Calu3 (cell line): ENCODE data around the gene CILP2. TPM values are rescaled to one million over a fixed set of nuclear protein-coding genes. Genes with fewer than 3 reads are reported as not detected.

Experiments used
- BruUV-seq: library from RNA; stranded (reverse); fragments of 400-500 nt; replicated peaks from 2 replicates; lab custom pipeline; 2021; lab: Mats Ljungman, UMichigan
- CTCF ChIA-PET: fragments of 300-600 bp; sonication (Branson Sonifier 250); formaldehyde crosslinking; loops from one replicate; lab custom pipeline; 2022; ENCODE audit warnings: antibody characterized with exemption; lab: Charles Lee
- DNase-seq: peaks from one replicate; pipeline ENCODE4 v3.0.0; 2022
- H3K27ac Mint-ChIP-seq: one replicate; pipeline ENCODE4 v1.8.0; 2022; ENCODE audit warnings: mixed read lengths; ENCODE audit not compliant: unreplicated experiment
- H3K27me3 Mint-ChIP-seq: one replicate; pipeline ENCODE4 v1.8.0; 2022; ENCODE audit warnings: mixed read lengths; ENCODE audit not compliant: unreplicated experiment
- H3K36me3 Mint-ChIP-seq: one replicate; pipeline ENCODE4 v1.8.0; 2022; ENCODE audit warnings: mild to moderate bottlenecking, moderate library complexity, mixed read lengths; ENCODE audit not compliant: insufficient read depth, unreplicated experiment
- H3K4me1 Mint-ChIP-seq: one replicate; pipeline ENCODE4 v1.8.0; 2022; ENCODE audit warnings: mild to moderate bottlenecking, low read depth, mixed read lengths; ENCODE audit not compliant: unreplicated experiment
- H3K4me3 Mint-ChIP-seq: one replicate; pipeline ENCODE4 v1.8.0; 2022; ENCODE audit warnings: mild to moderate bottlenecking, low read depth, moderate library complexity, mixed read lengths; ENCODE audit not compliant: unreplicated experiment
- H3K9me3 Mint-ChIP-seq: one replicate; pipeline ENCODE4 v1.8.0; 2022; ENCODE audit warnings: low read depth, mixed read lengths; ENCODE audit not compliant: unreplicated experiment
- intact Hi-C: fragments of 100-400 bp; cut with micrococcal nuclease; formaldehyde crosslinking; loops from one replicate; pipeline ENCODE4 v1.10.0; 2022; ENCODE audit not compliant: unreplicated experiment
- total RNA-seq: library from RNA; stranded (reverse); gene quantifications from 2 replicates; pipeline ENCODE4 v1.2.3, GENCODE V29; 2022
- TF ChIP-seq, protein P1 (sequence below): fragments of 200-600 bp; IDR thresholded peaks from one replicate; pipeline ENCODE4 v1.8.0; 2022; ENCODE audit warnings: antibody characterized with exemption; ENCODE audit not compliant: unreplicated experiment

CILP2 gene
- total RNA-seq, 1 experiment from 2014 or later: 1.3 TPM

- H3K4me1 Mint-ChIP-seq: peaks cover 11% of the 10 kb centered on the region
- BruUV-seq: no TSS peak
- intact Hi-C loops: no loop called here
- no peak overlapping the region for H3K4me3 Mint-ChIP-seq
- H3K27ac Mint-ChIP-seq: no peak overlapping the region
- TF ChIP-seq, protein P1, sequence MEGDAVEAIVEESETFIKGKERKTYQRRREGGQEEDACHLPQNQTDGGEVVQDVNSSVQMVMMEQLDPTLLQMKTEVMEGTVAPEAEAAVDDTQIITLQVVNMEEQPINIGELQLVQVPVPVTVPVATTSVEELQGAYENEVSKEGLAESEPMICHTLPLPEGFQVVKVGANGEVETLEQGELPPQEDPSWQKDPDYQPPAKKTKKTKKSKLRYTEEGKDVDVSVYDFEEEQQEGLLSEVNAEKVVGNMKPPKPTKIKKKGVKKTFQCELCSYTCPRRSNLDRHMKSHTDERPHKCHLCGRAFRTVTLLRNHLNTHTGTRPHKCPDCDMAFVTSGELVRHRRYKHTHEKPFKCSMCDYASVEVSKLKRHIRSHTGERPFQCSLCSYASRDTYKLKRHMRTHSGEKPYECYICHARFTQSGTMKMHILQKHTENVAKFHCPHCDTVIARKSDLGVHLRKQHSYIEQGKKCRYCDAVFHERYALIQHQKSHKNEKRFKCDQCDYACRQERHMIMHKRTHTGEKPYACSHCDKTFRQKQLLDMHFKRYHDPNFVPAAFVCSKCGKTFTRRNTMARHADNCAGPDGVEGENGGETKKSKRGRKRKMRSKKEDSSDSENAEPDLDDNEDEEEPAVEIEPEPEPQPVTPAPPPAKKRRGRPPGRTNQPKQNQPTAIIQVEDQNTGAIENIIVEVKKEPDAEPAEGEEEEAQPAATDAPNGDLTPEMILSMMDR: no peak
- no peaks in the 10 kb centered on the region for H3K27me3 Mint-ChIP-seq
- CTCF ChIA-PET: no interaction called here
- H3K9me3 Mint-ChIP-seq: no peaks in the 10 kb centered on the region
- no peaks in the 10 kb centered on the region for H3K36me3 Mint-ChIP-seq
- no peak for DNase-seq
Observed at GRCh38 chr19:19592690-19593089, 54.6 kb downstream of the CILP2 start.

DNA sequence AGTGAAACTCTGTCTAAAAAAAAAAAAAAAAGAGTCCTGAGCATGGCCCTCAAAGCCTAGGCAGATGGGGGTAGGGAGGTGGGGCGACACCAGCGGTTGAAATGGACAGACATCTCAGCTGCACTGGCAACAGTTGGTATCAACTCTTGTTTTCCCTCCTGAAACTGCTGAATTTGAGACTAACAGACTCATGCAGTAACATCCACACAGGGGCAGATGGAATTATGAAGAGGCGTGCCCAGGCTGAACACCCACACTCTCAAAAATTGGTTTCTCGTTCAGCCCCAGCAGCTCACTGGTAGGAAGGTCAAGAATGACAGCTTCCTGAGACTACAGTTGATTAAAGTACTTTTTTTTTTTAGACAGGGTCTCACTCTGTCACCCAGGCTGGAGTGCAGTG is 56.3 kb downstream of the CILP2 start:
- Mint-ChIP-seq H3K4me3 (no peak overlapping the region), H3K27ac (no peak overlapping the region), H3K36me3 (peaks cover 3% of the 10 kb centered on the region), H3K9me3 (no peaks in the 10 kb centered on the region), H3K27me3 (no peaks in the 10 kb centered on the region), H3K4me1 (peaks cover 11% of the 10 kb centered on the region)
- no TSS peak for BruUV-seq
- intact Hi-C loops: no loop called here
- DNase-seq: no peak
- CTCF ChIA-PET: no interaction called here
- TF ChIP-seq, protein P1: no peak

DNA sequence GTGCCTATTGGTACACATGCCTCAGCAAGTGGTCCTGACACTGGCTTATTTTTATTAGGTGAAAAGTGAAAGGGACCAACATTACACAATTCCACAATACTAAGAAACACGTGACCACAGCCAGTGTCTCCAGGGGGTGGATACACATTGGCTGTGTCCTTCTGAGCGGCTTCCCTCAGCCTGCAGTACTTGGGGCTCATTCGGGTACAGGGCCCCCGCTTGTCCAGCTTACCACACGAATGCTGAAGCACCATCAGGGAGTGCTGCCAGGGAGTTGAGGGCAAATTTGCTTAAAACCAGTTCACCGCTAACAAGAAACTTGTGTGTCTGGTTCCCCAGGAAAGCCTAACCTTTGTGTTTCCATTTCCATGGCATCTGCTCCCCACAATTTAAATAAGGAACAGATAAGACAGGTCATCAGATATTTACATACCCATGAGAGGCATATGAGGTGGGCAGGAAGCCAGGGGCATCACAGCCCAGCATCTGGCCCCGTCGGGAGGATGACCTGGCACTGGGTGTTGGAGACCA is 57.2 kb downstream of the CILP2 start:
- CTCF ChIA-PET: no interaction called here
- Mint-ChIP-seq H3K27ac (peak overlapping the region; percentile 70), H3K4me3 (no peak overlapping the region), H3K27me3 (no peaks in the 10 kb centered on the region), H3K4me1 (peaks cover 11% of the 10 kb centered on the region), H3K36me3 (peaks cover 3% of the 10 kb centered on the region), H3K9me3 (no peaks in the 10 kb centered on the region)
- no TSS peak for BruUV-seq
- TF ChIP-seq, protein P1: no peak
- intact Hi-C loops: no loop called here
- peak; percentile 55 for DNase-seq

Other genes starting within 250 kb of the CILP2 start
- gene SUGP1, start 217.8 kb upstream of the CILP2 start, total RNA-seq: 38.9 and 41.3 TPM in 2 replicates
- gene MAU2, start 217.4 kb upstream of the CILP2 start, total RNA-seq: 39.5 and 41.3 TPM in 2 replicates
- 79.8 and 83.7 TPM in 2 replicates for gene GATAD2A, start 132.6 kb upstream of the CILP2 start, total RNA-seq
- 2.8 and 3.1 TPM in 2 replicates for gene TSSK6, start 22.7 kb upstream of the CILP2 start, total RNA-seq
- gene NDUFA13, start 22.0 kb upstream of the CILP2 start, total RNA-seq: 191 and 193 TPM in 2 replicates
- 10.4 and 12.9 TPM in 2 replicates for gene YJEFN3, start 9.4 kb upstream of the CILP2 start, total RNA-seq
- gene PBX4, start 80.4 kb downstream of the CILP2 start, total RNA-seq: 5.1 and 6.0 TPM in 2 replicates
- gene LPAR2, start 90.0 kb downstream of the CILP2 start, total RNA-seq: 25.0 and 27.3 TPM in 2 replicates
- 17.2 and 17.3 TPM in 2 replicates for gene GMIP, start 105.4 kb downstream of the CILP2 start, total RNA-seq
- gene ATP13A1, start 125.4 kb downstream of the CILP2 start, total RNA-seq: 60.2 and 65.4 TPM in 2 replicates
- 8.3 and 10.2 TPM in 2 replicates for gene ZNF101, start 130.6 kb downstream of the CILP2 start, total RNA-seq
- gene ZNF14, start 194.8 kb downstream of the CILP2 start, total RNA-seq: 2.8 and 3.1 TPM in 2 replicates